Measurements from ENCODE around the gene FBLN1.
"Not testable (repeated sequence)": the region's sequence is repeated elsewhere in the genome, so short reads cannot be mapped to it uniquely, and the experiment has no call there.

The FBLN1 gene

GRCh38 chr22:45502215-45503049 is at the start of gene FBLN1:
TSS of gene FBLN1 (plus strand) at chr22:45502883. CDS start at chr22:45502986, 103 bp downstream.
- DNase-seq (ENCODE audit: low read depth): no peak

- DNase-seq (ENCODE audit: low read depth): no peak
Measured at GRCh38 chr22:45453764-45454163, 48.9 kb upstream of the FBLN1 start.

- no peak for DNase-seq (ENCODE audit: low read depth)
Measured at GRCh38 chr22:45454275-45454674, 48.4 kb upstream of the FBLN1 start.

GRCh38 chr22:45455212-45455611 is 47.5 kb upstream of the FBLN1 start:
- DNase-seq (ENCODE audit: low read depth): no peak

GRCh38 chr22:45455621-45456020 is 47.1 kb upstream of the FBLN1 start:
- no peak for DNase-seq (ENCODE audit: low read depth)

- DNase-seq (ENCODE audit: low read depth): no peak
Measured at GRCh38 chr22:45456811-45457210, 45.9 kb upstream of the FBLN1 start.

- no peak for DNase-seq (ENCODE audit: low read depth)
Measured at GRCh38 chr22:45458532-45458931, 44.2 kb upstream of the FBLN1 start.

- DNase-seq (ENCODE audit: low read depth): no peak
Measured at GRCh38 chr22:45459235-45459634, 43.4 kb upstream of the FBLN1 start.

GRCh38 chr22:45460288-45461109 is 42.2 kb upstream of the FBLN1 start:
- no peak for DNase-seq (ENCODE audit: low read depth)

GRCh38 chr22:45462034-45462655 is 40.5 kb upstream of the FBLN1 start:
- no peak for DNase-seq (ENCODE audit: low read depth)

- DNase-seq (ENCODE audit: low read depth): not testable (repeated sequence)
Measured at GRCh38 chr22:45463691-45464090, 39.0 kb upstream of the FBLN1 start.

GRCh38 chr22:45465633-45466032 is 37.0 kb upstream of the FBLN1 start:
- DNase-seq (ENCODE audit: low read depth): no peak

- DNase-seq (ENCODE audit: low read depth): no peak
Measured at GRCh38 chr22:45468872-45469271, 33.8 kb upstream of the FBLN1 start.

- no peak for DNase-seq (ENCODE audit: low read depth)
Measured at GRCh38 chr22:45469281-45470073, 33.2 kb upstream of the FBLN1 start.

GRCh38 chr22:45470871-45471270 is 31.8 kb upstream of the FBLN1 start:
- DNase-seq (ENCODE audit: low read depth): no peak

GRCh38 chr22:45472426-45472825 is 30.3 kb upstream of the FBLN1 start:
- DNase-seq (ENCODE audit: low read depth): no peak

- DNase-seq (ENCODE audit: low read depth): no peak
Measured at GRCh38 chr22:45473626-45474237, 29.0 kb upstream of the FBLN1 start.

GRCh38 chr22:45475063-45475747 is 27.5 kb upstream of the FBLN1 start:
- no peak for DNase-seq (ENCODE audit: low read depth)

- DNase-seq (ENCODE audit: low read depth): no peak
Measured at GRCh38 chr22:45475851-45476514, 26.7 kb upstream of the FBLN1 start.

GRCh38 chr22:45476814-45477213 is 25.9 kb upstream of the FBLN1 start:
- DNase-seq (ENCODE audit: low read depth): no peak

Measured in activated gamma-delta T cell treated with anti-CD3 and anti-CD28 coated beads, Interleukin-2, amount 50 U/mL, for 16 hours (primary cell).